Calu3 (cell line): ENCODE measurements around the gene POLN. TPM values are rescaled to one million over a fixed set of nuclear protein-coding genes. Genes with fewer than 3 reads are reported as not detected.

ENCODE experiments used
- BruUV-seq: library from RNA; stranded (reverse); fragments of 400-500 nt; replicated peaks from 2 replicates; lab custom pipeline; 2021; lab: Mats Ljungman, UMichigan
- CTCF ChIA-PET: fragments of 300-600 bp; sonication (Branson Sonifier 250); formaldehyde crosslinking; loops from one replicate; lab custom pipeline; 2022; ENCODE audit warnings: antibody characterized with exemption; lab: Charles Lee
- DNase-seq: peaks from one replicate; pipeline ENCODE4 v3.0.0; 2022
- H3K27ac Mint-ChIP-seq: one replicate; pipeline ENCODE4 v1.8.0; 2022; ENCODE audit warnings: mixed read lengths; ENCODE audit not compliant: unreplicated experiment
- H3K27me3 Mint-ChIP-seq: one replicate; pipeline ENCODE4 v1.8.0; 2022; ENCODE audit warnings: mixed read lengths; ENCODE audit not compliant: unreplicated experiment
- H3K36me3 Mint-ChIP-seq: one replicate; pipeline ENCODE4 v1.8.0; 2022; ENCODE audit warnings: mild to moderate bottlenecking, moderate library complexity, mixed read lengths; ENCODE audit not compliant: insufficient read depth, unreplicated experiment
- H3K4me1 Mint-ChIP-seq: one replicate; pipeline ENCODE4 v1.8.0; 2022; ENCODE audit warnings: mild to moderate bottlenecking, low read depth, mixed read lengths; ENCODE audit not compliant: unreplicated experiment
- H3K4me3 Mint-ChIP-seq: one replicate; pipeline ENCODE4 v1.8.0; 2022; ENCODE audit warnings: mild to moderate bottlenecking, low read depth, moderate library complexity, mixed read lengths; ENCODE audit not compliant: unreplicated experiment
- H3K9me3 Mint-ChIP-seq: one replicate; pipeline ENCODE4 v1.8.0; 2022; ENCODE audit warnings: low read depth, mixed read lengths; ENCODE audit not compliant: unreplicated experiment
- intact Hi-C: fragments of 100-400 bp; cut with micrococcal nuclease; formaldehyde crosslinking; loops from one replicate; pipeline ENCODE4 v1.10.0; 2022; ENCODE audit not compliant: unreplicated experiment
- total RNA-seq: library from RNA; stranded (reverse); gene quantifications from 2 replicates; pipeline ENCODE4 v1.2.3, GENCODE V29; 2022
- TF ChIP-seq, protein P1 (sequence below): fragments of 200-600 bp; IDR thresholded peaks from one replicate; pipeline ENCODE4 v1.8.0; 2022; ENCODE audit warnings: antibody characterized with exemption; ENCODE audit not compliant: unreplicated experiment

Gene POLN
- total RNA-seq, 1 experiment from 2014 or later, result 4.1 TPM

DNA sequence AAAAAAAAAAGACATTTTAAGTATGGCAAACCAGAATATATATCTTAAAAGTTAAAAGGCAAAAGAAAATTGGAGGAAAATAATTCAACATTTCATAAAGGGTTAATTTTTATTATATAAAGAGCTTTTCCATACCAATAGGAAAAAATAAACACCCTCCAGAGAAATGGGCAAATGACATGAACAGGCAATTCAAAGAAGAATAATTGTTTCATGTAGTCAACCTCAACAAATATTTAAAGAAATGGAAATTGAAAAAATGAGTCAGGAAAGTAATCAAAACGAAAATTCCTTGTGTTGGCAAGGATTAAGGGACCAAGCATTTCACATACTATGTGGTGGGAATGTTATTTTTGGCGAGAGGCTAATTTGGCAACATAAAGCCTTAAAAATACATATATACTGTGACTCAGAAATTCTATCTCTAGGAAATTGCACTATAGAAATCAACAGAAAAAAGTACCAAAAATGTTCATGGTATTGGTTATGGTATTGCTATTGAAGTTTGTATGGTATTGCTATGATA, 87.6 kb downstream of the POLN start:
- Mint-ChIP-seq H3K4me3 (no peak overlapping the region), H3K9me3 (no peaks in the 10 kb centered on the region), H3K4me1 (no peaks in the 10 kb centered on the region), H3K27ac (no peak overlapping the region), H3K27me3 (no peaks in the 10 kb centered on the region), H3K36me3 (no peaks in the 10 kb centered on the region)
- intact Hi-C loops, result no loop called here
- TF ChIP-seq, protein P1, sequence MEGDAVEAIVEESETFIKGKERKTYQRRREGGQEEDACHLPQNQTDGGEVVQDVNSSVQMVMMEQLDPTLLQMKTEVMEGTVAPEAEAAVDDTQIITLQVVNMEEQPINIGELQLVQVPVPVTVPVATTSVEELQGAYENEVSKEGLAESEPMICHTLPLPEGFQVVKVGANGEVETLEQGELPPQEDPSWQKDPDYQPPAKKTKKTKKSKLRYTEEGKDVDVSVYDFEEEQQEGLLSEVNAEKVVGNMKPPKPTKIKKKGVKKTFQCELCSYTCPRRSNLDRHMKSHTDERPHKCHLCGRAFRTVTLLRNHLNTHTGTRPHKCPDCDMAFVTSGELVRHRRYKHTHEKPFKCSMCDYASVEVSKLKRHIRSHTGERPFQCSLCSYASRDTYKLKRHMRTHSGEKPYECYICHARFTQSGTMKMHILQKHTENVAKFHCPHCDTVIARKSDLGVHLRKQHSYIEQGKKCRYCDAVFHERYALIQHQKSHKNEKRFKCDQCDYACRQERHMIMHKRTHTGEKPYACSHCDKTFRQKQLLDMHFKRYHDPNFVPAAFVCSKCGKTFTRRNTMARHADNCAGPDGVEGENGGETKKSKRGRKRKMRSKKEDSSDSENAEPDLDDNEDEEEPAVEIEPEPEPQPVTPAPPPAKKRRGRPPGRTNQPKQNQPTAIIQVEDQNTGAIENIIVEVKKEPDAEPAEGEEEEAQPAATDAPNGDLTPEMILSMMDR, result no peak
- CTCF ChIA-PET, result no interaction called here
- no peak for DNase-seq
- BruUV-seq, result no TSS peak

DNA sequence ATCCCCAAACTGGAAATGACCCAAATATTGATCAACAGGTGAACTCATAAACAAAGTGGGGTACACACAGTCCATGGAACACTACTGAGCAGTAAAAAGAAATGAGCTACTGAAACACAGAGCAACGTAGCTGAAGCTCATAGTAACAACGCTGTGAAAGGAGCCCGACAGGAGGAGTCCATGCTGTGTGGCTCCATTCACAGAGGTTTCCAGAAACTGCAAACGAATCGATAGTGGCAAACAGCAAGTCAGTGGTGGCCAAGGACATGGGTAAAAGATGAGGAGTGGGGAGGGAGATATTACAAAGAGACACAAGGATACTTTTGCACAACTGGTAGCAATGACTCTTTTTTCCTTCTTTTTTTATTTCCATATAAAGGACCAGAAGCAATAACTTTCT, 90.4 kb downstream of the POLN start:
- intact Hi-C loops, result no loop called here
- H3K27ac Mint-ChIP-seq, result no peak overlapping the region
- CTCF ChIA-PET, result no interaction called here
- H3K4me1 Mint-ChIP-seq, result no peaks in the 10 kb centered on the region
- no peaks in the 10 kb centered on the region for H3K27me3 Mint-ChIP-seq
- no peak for DNase-seq
- H3K4me3 Mint-ChIP-seq, result no peak overlapping the region
- no peaks in the 10 kb centered on the region for H3K36me3 Mint-ChIP-seq
- H3K9me3 Mint-ChIP-seq, result no peaks in the 10 kb centered on the region
- TF ChIP-seq, protein P1, result no peak
- BruUV-seq, result no TSS peak

DNA sequence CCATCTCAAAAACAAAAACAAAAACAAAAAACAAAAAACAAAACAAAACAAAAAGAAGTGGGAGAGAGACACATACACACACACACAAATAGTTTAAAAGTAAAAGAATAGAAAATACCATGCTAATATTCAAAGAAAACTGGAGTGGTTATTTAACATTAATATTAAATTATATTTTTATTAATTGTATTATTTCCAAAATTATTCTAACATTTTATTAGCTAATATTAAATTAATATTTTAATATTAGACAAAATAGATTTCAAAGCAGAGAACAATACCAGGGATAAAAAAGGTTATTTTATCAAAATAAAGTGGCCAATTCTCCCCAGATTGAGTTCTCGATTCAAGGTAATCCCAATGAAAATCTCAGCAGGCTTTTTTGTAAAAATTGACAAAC, 91.8 kb downstream of the POLN start:
- CTCF ChIA-PET, result interaction anchor here (0.5 kb wide), 1 partner anchor 53 kb away, joined by 3 read pairs; no protein-coding TSS in a partner anchor
- no peak overlapping the region for H3K27ac Mint-ChIP-seq
- no peaks in the 10 kb centered on the region for H3K4me1 Mint-ChIP-seq
- no peak overlapping the region for H3K4me3 Mint-ChIP-seq
- intact Hi-C loops, result no loop called here
- TF ChIP-seq, protein P1, result no peak
- no peaks in the 10 kb centered on the region for H3K27me3 Mint-ChIP-seq
- DNase-seq, result no peak
- H3K9me3 Mint-ChIP-seq, result no peaks in the 10 kb centered on the region
- H3K36me3 Mint-ChIP-seq, result no peaks in the 10 kb centered on the region
- BruUV-seq, result no TSS peak

DNA sequence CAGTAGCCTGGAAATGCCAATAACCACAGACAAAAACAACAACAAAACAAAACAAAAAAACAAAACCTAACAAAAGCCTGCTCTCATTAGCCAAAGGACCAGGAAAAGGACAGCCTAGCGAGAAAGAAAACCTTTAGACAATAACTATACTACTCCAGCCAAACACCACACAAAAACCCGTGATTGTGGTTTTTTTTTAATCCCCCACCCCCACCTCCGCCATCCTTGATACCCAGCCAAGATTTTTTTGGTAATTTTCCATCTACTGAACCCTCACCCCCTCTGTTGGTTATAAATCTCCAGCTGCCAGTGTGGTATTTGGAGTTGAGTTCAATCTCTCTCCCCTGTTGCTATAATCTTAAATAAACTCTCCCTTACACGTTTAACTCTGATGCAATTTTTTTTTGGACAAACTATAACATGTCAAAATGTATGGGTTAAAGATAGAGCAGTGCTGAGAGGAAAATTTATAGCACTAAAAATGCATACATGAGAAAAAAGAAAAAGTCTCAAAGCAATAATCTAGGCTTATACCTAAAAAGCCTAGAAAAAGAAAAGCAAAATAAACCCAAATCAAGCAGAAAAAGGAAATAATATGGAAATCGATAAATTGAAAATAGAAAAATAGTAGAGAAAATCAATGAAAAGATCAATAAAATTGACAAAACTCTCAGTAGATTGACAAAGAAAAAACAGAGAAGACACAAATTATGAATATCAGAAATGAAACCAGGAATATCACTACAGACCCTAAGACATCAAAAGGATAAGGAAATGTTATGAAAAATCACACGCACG, 99.1 kb downstream of the POLN start:
- no peak for DNase-seq

More for the DNA sequence above, 99.1 kb downstream of the POLN start:
- H3K27me3 Mint-ChIP-seq, result peaks cover 8% of the 10 kb centered on the region
- TF ChIP-seq, protein P1, result no peak
- intact Hi-C loops, result no loop called here
- no peaks in the 10 kb centered on the region for H3K9me3 Mint-ChIP-seq
- CTCF ChIA-PET, result no interaction called here
- H3K4me1 Mint-ChIP-seq, result no peaks in the 10 kb centered on the region
- H3K27ac Mint-ChIP-seq, result no peak overlapping the region
- no peaks in the 10 kb centered on the region for H3K36me3 Mint-ChIP-seq
- BruUV-seq, result no TSS peak
- no peak overlapping the region for H3K4me3 Mint-ChIP-seq
